Retinal pigment epithelial cell (primary cell): Measurements from ENCODE around the gene GDF2.

Experiments used
- DNase-seq: peaks from one replicate; pipeline ENCODE4 v3.0.0-alpha.2; 2010; ENCODE audit warnings: low read depth
- H3K4me3 ChIP-seq: 2 replicates; pipeline ENCODE4 v1.5.1; 2011; ENCODE audit warnings: mild to moderate bottlenecking, low read length, control low read depth, moderate library complexity
- CTCF ChIP-seq: conservative IDR thresholded peaks from 2 replicates; pipeline ENCODE4 v1.5.1; 2011; ENCODE audit warnings: low read depth, low read length, control low read depth, inconsistent platforms

The GDF2 gene

GRCh38 chr10:47364366-47364765 is 42.1 kb downstream of the GDF2 start:
- DNase-seq, result no peak
- no peak for TF ChIP-seq CTCF
- no peak overlapping the region for H3K4me3 ChIP-seq

- DNase-seq, result no peak
These were observed 42.7 kb downstream of the GDF2 start for GRCh38 chr10:47364911-47365310.

GRCh38 chr10:47365431-47366180 is 43.4 kb downstream of the GDF2 start:
- no peak for TF ChIP-seq CTCF
- no peak overlapping the region for H3K4me3 ChIP-seq
- DNase-seq, result no peak

More at GRCh38 chr10:47364911-47365310, 42.7 kb downstream of the GDF2 start:
- no peak overlapping the region for H3K4me3 ChIP-seq
- no peak for TF ChIP-seq CTCF

GRCh38 chr10:47366181-47366631 is 44.0 kb downstream of the GDF2 start:
- TF ChIP-seq CTCF, result no peak
- no peak for DNase-seq
- H3K4me3 ChIP-seq, result no peak overlapping the region

- no peak for DNase-seq
- H3K4me3 ChIP-seq, result no peak overlapping the region
- no peak for TF ChIP-seq CTCF
These were observed 44.6 kb downstream of the GDF2 start for GRCh38 chr10:47366731-47367460.

- DNase-seq, result no peak
- no peak for TF ChIP-seq CTCF
These were observed 45.4 kb downstream of the GDF2 start for GRCh38 chr10:47367646-47368045.

More at GRCh38 chr10:47367646-47368045, 45.4 kb downstream of the GDF2 start:
- H3K4me3 ChIP-seq, result no peak overlapping the region
